AML-193 (cell line): ENCODE data around the gene CTSO.
"Not testable (repeated sequence)": the region's sequence is repeated elsewhere in the genome, so short reads cannot be mapped to it uniquely, and the experiment has no call there.

Source experiments
- DNase-seq, 2 experiments: peaks; one replicate each; lab custom pipeline; 2025; lab: John Stamatoyannopoulos, UW

CTSO gene

GRCh38 chr4:155954939-155955338 is 1.3 kb upstream of the CTSO start:
- DNase-seq, result no peak

- no peak for DNase-seq
Measured at GRCh38 chr4:155954118-155954685, 536 bp upstream of the CTSO start.

- DNase-seq, result no peak
Measured at GRCh38 chr4:155952501-155952901, 1.2 kb downstream of the CTSO start.

- no peak for DNase-seq
Measured at GRCh38 chr4:155950461-155950860, 3.2 kb downstream of the CTSO start.

- DNase-seq, result no peak
Measured at GRCh38 chr4:155948541-155948940, 5.1 kb downstream of the CTSO start.

- no peak for DNase-seq
Measured at GRCh38 chr4:155946486-155946885, 7.2 kb downstream of the CTSO start.

GRCh38 chr4:155944516-155944915 is 9.2 kb downstream of the CTSO start:
- no peak for DNase-seq

GRCh38 chr4:155943605-155944291 is 9.9 kb downstream of the CTSO start:
- no peak for DNase-seq

GRCh38 chr4:155941820-155942219 is 11.8 kb downstream of the CTSO start:
- no peak for DNase-seq

- no peak for DNase-seq
Measured at GRCh38 chr4:155941085-155941790, 12.4 kb downstream of the CTSO start.

GRCh38 chr4:155935389-155935986 is 18.2 kb downstream of the CTSO start:
- DNase-seq, result no peak

GRCh38 chr4:155934634-155935033 is 19.0 kb downstream of the CTSO start:
- DNase-seq, result not testable (repeated sequence)

GRCh38 chr4:155931634-155932033 is 22.0 kb downstream of the CTSO start:
- DNase-seq, result no peak

GRCh38 chr4:155930330-155930729 is 23.3 kb downstream of the CTSO start:
- no peak for DNase-seq

- no peak for DNase-seq
Measured at GRCh38 chr4:155929833-155930232, 23.8 kb downstream of the CTSO start.

- DNase-seq, result no peak
Measured at GRCh38 chr4:155924637-155925036, 29.0 kb downstream of the CTSO start.

GRCh38 chr4:155921597-155921996 is 32.1 kb downstream of the CTSO start:
- DNase-seq, result no peak

GRCh38 chr4:155914782-155915181 is 38.9 kb downstream of the CTSO start:
- no peak for DNase-seq

GRCh38 chr4:155911905-155912304 is 41.8 kb downstream of the CTSO start:
- DNase-seq, result no peak

- DNase-seq, result no peak
Measured at GRCh38 chr4:155909615-155910226, 43.9 kb downstream of the CTSO start.

GRCh38 chr4:155908187-155909139 is 45.2 kb downstream of the CTSO start:
- no peak for DNase-seq
